ENCODE data around the gene DBX1. TPM values are rescaled to one million over a fixed set of nuclear protein-coding genes. Genes with fewer than 3 reads are reported as not detected.

DBX1 gene
- total and polyA plus RNA-seq, 4 experiments from 2014 or later, result not detected

DNA sequence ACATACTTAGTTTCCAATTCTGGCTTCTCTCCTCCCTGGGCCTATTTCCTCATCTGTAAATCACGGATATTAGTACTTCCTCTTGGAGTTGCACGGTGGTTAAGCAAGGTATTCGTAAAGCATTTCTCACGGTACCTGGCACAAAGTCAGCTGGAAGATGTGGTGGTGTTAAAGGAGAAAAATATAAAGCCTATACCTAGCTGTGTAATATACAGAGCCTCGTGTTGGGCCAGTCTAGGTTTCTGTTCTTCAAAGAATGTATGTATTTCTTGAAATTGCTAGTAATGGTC is 47.2 kb downstream of the DBX1 start:
- no peak overlapping the region for H3K4me3 ChIP-seq (ENCODE audit: low read length in 2 of 2)
- peaks cover 0 to 2% (median 0%) of the 10 kb centered on the region in 8 donors for H3K9me3 Mint-ChIP-seq
- peaks cover 0 to under 1% of the 10 kb centered on the region in 2 donors for H3K36me3 Mint-ChIP-seq
- intact Hi-C loops (cut with micrococcal nuclease), result loop anchor here (10.0 kb wide), 1 partner anchor 168 kb away; no protein-coding TSS in a partner anchor
- H3K4me1 ChIP-seq (ENCODE audit: insufficient read depth, low read length), result no peaks in the 10 kb centered on the region
- no peaks in the 10 kb centered on the region for H3K36me3 ChIP-seq (ENCODE audit: insufficient read depth, low read length)
- H3K9me3 ChIP-seq (ENCODE audit: control insufficient read depth in 1 of 2, low read length in 2 of 2), result no peaks in the 10 kb centered on the region
- POLR2A ChIA-PET (ENCODE audit: partially characterized antibody), result no interaction called here
- peaks cover 0 to 2% of the 10 kb centered on the region in 2 donors for H3K27me3 Mint-ChIP-seq
- peaks cover 0 to 6% (median under 1%) of the 10 kb centered on the region in 4 donors for H3K4me1 Mint-ChIP-seq
- no peaks in the 10 kb centered on the region for H3K27me3 ChIP-seq (ENCODE audit: insufficient read depth, low read length)
- H3K4me3 Mint-ChIP-seq, result no peak overlapping the region
- CTCF ChIA-PET (ENCODE audit: partially characterized antibody), result interaction anchor here (1.4 to 9.4 kb wide), 3 partner anchors 14 to 497 kb away, joined by 3 to 79 read pairs (median 54); no protein-coding TSS in a partner anchor
- no peak overlapping the region for H3K27ac Mint-ChIP-seq
- H3K27ac ChIP-seq (ENCODE audit: low read depth, low read length), result no peak overlapping the region
- DNase-seq, result no peak

GRCh38 chr11:20112291-20113148 is 47.8 kb downstream of the DBX1 start:
- peaks cover 0 to 2% of the 10 kb centered on the region in 2 donors for H3K27me3 Mint-ChIP-seq
- Histone ChIP-seq H3K27ac (ENCODE audit: low read depth, low read length) (no peak overlapping the region), H3K9me3 (ENCODE audit: control insufficient read depth in 1 of 2, low read length in 2 of 2) (no peaks in the 10 kb centered on the region), H3K36me3 (ENCODE audit: insufficient read depth, low read length) (no peaks in the 10 kb centered on the region), H3K27me3 (ENCODE audit: insufficient read depth, low read length) (no peaks in the 10 kb centered on the region), H3K4me3 (ENCODE audit: low read length in 2 of 2) (no peak overlapping the region), H3K4me1 (ENCODE audit: insufficient read depth, low read length) (no peaks in the 10 kb centered on the region)
- H3K4me3 Mint-ChIP-seq, result no peak overlapping the region
- H3K27ac Mint-ChIP-seq, result no peak overlapping the region
- H3K4me1 Mint-ChIP-seq, result peaks cover 0 to 6% (median under 1%) of the 10 kb centered on the region in 4 donors
- no peak for DNase-seq
- H3K9me3 Mint-ChIP-seq, result peaks cover 0 to 2% (median 0%) of the 10 kb centered on the region in 8 donors
- ChIA-PET POLR2A (ENCODE audit: partially characterized antibody) (no interaction called here), CTCF (ENCODE audit: partially characterized antibody) (interaction anchor here (1.0 to 9.4 kb wide), 7 partner anchors 14 to 498 kb away, joined by 3 to 79 read pairs (median 7); no protein-coding TSS in a partner anchor)
- no peaks in the 10 kb centered on the region for H3K36me3 Mint-ChIP-seq
- intact Hi-C loops (cut with micrococcal nuclease), result loop anchor here (10.0 kb wide), 1 partner anchor 168 kb away; no protein-coding TSS in a partner anchor

DNA sequence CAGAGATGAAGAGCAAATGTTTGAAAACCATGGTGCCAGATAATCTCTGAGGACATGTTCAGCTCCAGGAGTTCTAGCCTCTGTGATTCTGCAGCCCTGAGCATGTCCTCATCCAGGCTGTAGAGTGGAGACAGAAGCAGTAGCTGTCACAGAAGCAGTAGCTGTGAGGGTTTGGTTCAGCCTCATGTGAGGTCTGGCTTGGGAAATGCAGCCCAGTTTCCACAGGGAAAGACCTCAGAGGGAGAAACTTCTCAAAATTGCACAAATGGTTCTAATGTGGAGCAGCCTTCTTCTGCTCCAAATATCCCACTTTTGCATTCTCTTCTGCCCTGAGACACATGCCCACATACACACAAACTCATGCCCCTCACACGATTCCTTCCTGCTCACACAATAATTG is 48.4 kb downstream of the DBX1 start:
- Histone ChIP-seq H3K27me3 (ENCODE audit: insufficient read depth, low read length) (no peaks in the 10 kb centered on the region), H3K4me1 (ENCODE audit: insufficient read depth, low read length) (no peaks in the 10 kb centered on the region), H3K9me3 (ENCODE audit: control insufficient read depth in 1 of 2, low read length in 2 of 2) (no peaks in the 10 kb centered on the region), H3K4me3 (ENCODE audit: low read length in 2 of 2) (no peak overlapping the region), H3K27ac (ENCODE audit: low read depth, low read length) (no peak overlapping the region), H3K36me3 (ENCODE audit: insufficient read depth, low read length) (no peaks in the 10 kb centered on the region)
- Mint-ChIP-seq H3K36me3 (no peaks in the 10 kb centered on the region), H3K27me3 (peaks cover 0 to 2% of the 10 kb centered on the region in 2 donors), H3K9me3 (peaks cover 0 to 2% (median 0%) of the 10 kb centered on the region in 8 donors), H3K4me1 (peaks cover 0 to 6% (median under 1%) of the 10 kb centered on the region in 4 donors), H3K27ac (no peak overlapping the region), H3K4me3 (no peak overlapping the region)
- DNase-seq, result no peak
- intact Hi-C loops (cut with micrococcal nuclease), result loop anchor here (10.0 kb wide), 1 partner anchor 167 kb away; no protein-coding TSS in a partner anchor
- CTCF ChIA-PET (ENCODE audit: partially characterized antibody), result interaction anchor here (1.0 to 9.4 kb wide), 6 partner anchors 13 to 241 kb away, joined by 3 to 79 read pairs (median 8); no protein-coding TSS in a partner anchor
- POLR2A ChIA-PET (ENCODE audit: partially characterized antibody), result no interaction called here

DNA sequence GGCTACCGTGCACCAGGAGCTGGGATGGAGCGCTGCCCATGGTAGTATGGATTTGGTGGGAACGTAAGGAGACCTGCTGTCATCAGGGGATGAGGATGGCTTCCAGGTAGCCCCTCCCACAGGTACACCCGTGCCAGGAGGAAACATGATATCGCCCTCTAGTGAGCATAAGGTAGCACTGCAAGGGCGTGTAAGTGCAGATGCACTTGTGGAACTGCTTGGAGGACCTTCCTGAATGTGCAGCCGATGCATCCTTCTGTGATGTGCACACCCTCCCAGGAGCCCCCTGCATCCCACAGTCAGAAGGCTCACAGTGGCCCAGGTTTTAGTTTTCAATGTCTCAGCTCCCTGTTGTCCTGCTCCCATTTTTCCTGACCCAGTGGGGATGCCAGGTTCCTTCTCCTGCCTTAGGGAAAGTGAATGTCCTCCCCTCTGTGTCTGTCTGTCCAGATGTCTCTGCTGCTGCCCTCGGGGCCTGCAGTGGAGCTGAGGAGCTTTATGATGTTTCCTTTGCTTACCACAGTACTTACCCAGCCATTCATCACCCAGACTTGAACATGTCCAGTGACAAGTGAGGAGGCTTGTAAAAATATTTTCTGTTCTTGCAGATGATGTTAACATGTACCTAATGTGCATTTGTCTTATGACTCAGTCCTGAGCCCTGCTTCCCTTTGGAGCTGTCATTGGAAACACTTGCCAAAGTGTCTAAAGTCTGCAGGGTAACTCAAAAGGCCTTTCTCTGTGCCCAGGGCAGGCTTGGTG is 49.2 kb downstream of the DBX1 start:
- peak in 4 of 5 donors; percentile 19 to 33 (median 30) for DNase-seq
- Mint-ChIP-seq H3K27me3 (peaks cover 0 to 2% of the 10 kb centered on the region in 2 donors), H3K36me3 (no peaks in the 10 kb centered on the region), H3K4me3 (no peak overlapping the region), H3K4me1 (peaks cover 0 to 6% (median under 1%) of the 10 kb centered on the region in 4 donors), H3K27ac (no peak overlapping the region), H3K9me3 (peaks cover 0 to 2% (median 0%) of the 10 kb centered on the region in 8 donors)
- POLR2A ChIA-PET (ENCODE audit: partially characterized antibody), result no interaction called here
- Histone ChIP-seq H3K4me3 (ENCODE audit: low read length in 2 of 2) (no peak overlapping the region), H3K36me3 (ENCODE audit: insufficient read depth, low read length) (no peaks in the 10 kb centered on the region), H3K4me1 (ENCODE audit: insufficient read depth, low read length) (no peaks in the 10 kb centered on the region), H3K27ac (ENCODE audit: low read depth, low read length) (no peak overlapping the region), H3K9me3 (ENCODE audit: control insufficient read depth in 1 of 2, low read length in 2 of 2) (no peaks in the 10 kb centered on the region), H3K27me3 (ENCODE audit: insufficient read depth, low read length) (no peaks in the 10 kb centered on the region)
- intact Hi-C loops (cut with micrococcal nuclease), result loop anchor here (10.0 kb wide), 1 partner anchor 166 kb away; no protein-coding TSS in a partner anchor
- CTCF ChIA-PET (ENCODE audit: partially characterized antibody), result interaction anchor here (0.8 to 9.4 kb wide), 8 partner anchors 10 to 242 kb away, joined by 3 to 79 read pairs (median 5); no protein-coding TSS in a partner anchor

- Mint-ChIP-seq H3K4me3 (no peak overlapping the region), H3K27ac (no peak overlapping the region), H3K9me3 (no peaks in the 10 kb centered on the region), H3K27me3 (peaks cover 0 to under 1% of the 10 kb centered on the region in 2 donors), H3K4me1 (peaks cover 0 to 6% (median under 1%) of the 10 kb centered on the region in 4 donors), H3K36me3 (no peaks in the 10 kb centered on the region)
- ChIA-PET POLR2A (ENCODE audit: partially characterized antibody) (no interaction called here), CTCF (ENCODE audit: partially characterized antibody) (interaction anchor here (0.9 to 9.2 kb wide), 6 partner anchors 10 to 23 kb away, joined by 3 to 54 read pairs (median 5); no protein-coding TSS in a partner anchor)
- Histone ChIP-seq H3K27me3 (ENCODE audit: insufficient read depth, low read length) (no peaks in the 10 kb centered on the region), H3K4me1 (ENCODE audit: insufficient read depth, low read length) (no peaks in the 10 kb centered on the region), H3K9me3 (ENCODE audit: control insufficient read depth in 1 of 2, low read length in 2 of 2) (no peaks in the 10 kb centered on the region), H3K4me3 (ENCODE audit: low read length in 2 of 2) (no peak overlapping the region), H3K36me3 (ENCODE audit: insufficient read depth, low read length) (no peaks in the 10 kb centered on the region), H3K27ac (ENCODE audit: low read depth, low read length) (no peak overlapping the region)
- intact Hi-C loops (cut with micrococcal nuclease), result loop anchor here (10.0 kb wide), 1 partner anchor 165 kb away; no protein-coding TSS in a partner anchor
- DNase-seq, result no peak
Observed at GRCh38 chr11:20109731-20110445, 50.4 kb downstream of the DBX1 start.

Data from CD4-positive, alpha-beta memory T cell (primary cell).